GM23338 (cell line): ENCODE data around the gene LAMA4. TPM values are rescaled to one million over a fixed set of nuclear protein-coding genes. Genes with fewer than 3 reads are reported as not detected.

Experiments used
- ATAC-seq: fragments of 200-7000 bp; cut with Tn5 transposase; 3 replicates; pipeline ENCODE4 v1.9.1; 2020
- DNase-seq: peaks from one replicate; pipeline ENCODE4 v3.0.0-alpha.2; 2015; ENCODE audit warnings: low spot score
- H2AFZ ChIP-seq: fragments of 200-600 bp; sonication (generic); 2 replicates; pipeline ENCODE4 v1.8.0; 2016; ENCODE audit warnings: antibody characterized with exemption, mild to moderate bottlenecking, moderate library complexity
- H3F3A ChIP-seq: fragments of 200-600 bp; sonication (generic); replicated peaks from 2 replicates; pipeline ENCODE4 v1.8.0; 2017; ENCODE audit warnings: antibody characterized with exemption, mixed run types, low read depth
- H3K27ac ChIP-seq: fragments of 200-600 bp; sonication (generic); 2 replicates; pipeline ENCODE4 v1.6.1; 2016; ENCODE audit warnings: low read depth
- H3K27me3 ChIP-seq: fragments of 200-600 bp; sonication (generic); 2 replicates; pipeline ENCODE4 v1.8.0; 2016; ENCODE audit warnings: mild to moderate bottlenecking, mixed run types, moderate library complexity; ENCODE audit not compliant: insufficient read depth
- H3K36me3 ChIP-seq: fragments of 200-600 bp; sonication (generic); 2 replicates; pipeline ENCODE4 v1.8.0; 2016; ENCODE audit warnings: mild to moderate bottlenecking; ENCODE audit not compliant: insufficient read depth
- H3K4me1 ChIP-seq: fragments of 200-600 bp; sonication (generic); 2 replicates; pipeline ENCODE4 v1.8.0; 2016; ENCODE audit warnings: mild to moderate bottlenecking, moderate library complexity; ENCODE audit not compliant: insufficient read depth
- H3K4me2 ChIP-seq: fragments of 200-600 bp; sonication (generic); 2 replicates; pipeline ENCODE4 v1.7.1; 2017; ENCODE audit warnings: mixed run types
- H3K4me3 ChIP-seq: fragments of 200-600 bp; sonication (generic); 2 replicates; pipeline ENCODE4 v1.6.1; 2016; ENCODE audit warnings: mixed run types
- H3K79me2 ChIP-seq: fragments of 200-600 bp; sonication (generic); replicated peaks from 2 replicates; pipeline ENCODE4 v1.8.0; 2017; ENCODE audit warnings: mild to moderate bottlenecking; ENCODE audit not compliant: insufficient read depth
- H3K9me2 ChIP-seq: fragments of 200-600 bp; sonication (generic); 2 replicates; pipeline ENCODE4 v1.8.0; 2017; ENCODE audit not compliant: insufficient read depth
- H4K20me1 ChIP-seq: fragments of 200-600 bp; sonication (generic); replicated peaks from 2 replicates; pipeline ENCODE4 v1.8.0; 2017; ENCODE audit warnings: mild to moderate bottlenecking; ENCODE audit not compliant: insufficient read depth
- H3K27ac Mint-ChIP-seq: 2 replicates; pipeline ENCODE4 v1.8.0; 2020; ENCODE audit warnings: inconsistent platforms, mild to moderate bottlenecking, moderate library complexity, mixed read lengths
- H3K27me3 Mint-ChIP-seq: 3 replicates; pipeline ENCODE4 v1.8.0; 2022; ENCODE audit warnings: low read depth, mild to moderate bottlenecking, moderate library complexity, mixed read lengths, inconsistent platforms; ENCODE audit not compliant: insufficient read depth, poor library complexity
- H3K36me3 Mint-ChIP-seq: 3 replicates; pipeline ENCODE4 v1.8.0; 2021; ENCODE audit warnings: low read depth, mild to moderate bottlenecking, inconsistent platforms, moderate library complexity, mixed read lengths
- H3K4me1 Mint-ChIP-seq: 3 replicates; pipeline ENCODE4 v1.8.0; 2020; ENCODE audit warnings: mild to moderate bottlenecking, inconsistent platforms, mixed read lengths
- H3K4me3 Mint-ChIP-seq: 3 replicates; pipeline ENCODE4 v1.8.0; 2021; ENCODE audit warnings: moderate library complexity, mild to moderate bottlenecking, inconsistent platforms, mixed read lengths
- H3K9me3 Mint-ChIP-seq: 3 replicates; pipeline ENCODE4 v1.8.0; 2020; ENCODE audit warnings: moderate library complexity, mild to moderate bottlenecking, inconsistent platforms, mixed read lengths
- CREB1 ChIP-seq: fragments of 250-450 bp; sonication (Bioruptor Pico); IDR thresholded peaks from 2 replicates; pipeline ENCODE4 v1.5.0; 2020; ENCODE audit warnings: low read depth, mild to moderate bottlenecking, moderate library complexity
- EZH2 ChIP-seq: fragments of 200-600 bp; sonication (generic); IDR thresholded peaks from one replicate; pipeline ENCODE4 v1.8.0; 2017; ENCODE audit warnings: antibody characterized with exemption, mild to moderate bottlenecking, low read depth; ENCODE audit not compliant: unreplicated experiment
- EZH2phosphoT487 ChIP-seq: fragments of 200-600 bp; sonication (generic); IDR thresholded peaks from one replicate; pipeline ENCODE4 v1.8.1; 2018; ENCODE audit warnings: antibody characterized with exemption; ENCODE audit not compliant: unreplicated experiment
- JUNB ChIP-seq: IDR thresholded peaks from one replicate; pipeline ENCODE4 v1.6.1; 2016; ENCODE audit warnings: antibody characterized with exemption; ENCODE audit not compliant: unreplicated experiment
- NANOG ChIP-seq: IDR thresholded peaks from 2 replicates; pipeline ENCODE4 v1.6.1; 2016; ENCODE audit warnings: antibody characterized with exemption, borderline replicate concordance
- POLR2AphosphoS5 ChIP-seq: IDR thresholded peaks from 2 replicates; pipeline ENCODE4 v1.6.1; 2016; ENCODE audit warnings: antibody characterized with exemption, low read depth
- STAT1 ChIP-seq: IDR thresholded peaks from one replicate; pipeline ENCODE4 v1.6.1; 2016; ENCODE audit warnings: antibody characterized with exemption; ENCODE audit not compliant: unreplicated experiment
- ZNF114 ChIP-seq: fragments of 250-450 bp; sonication (Bioruptor Pico); IDR thresholded peaks from 2 replicates; pipeline ENCODE4 v1.5.0; 2020; ENCODE audit warnings: mild to moderate bottlenecking, moderate library complexity
- ZNF331 ChIP-seq: fragments of 250-450 bp; sonication (Bioruptor Pico); IDR thresholded peaks from 2 replicates; pipeline ENCODE4 v1.5.0; 2020; ENCODE audit warnings: low read depth, mild to moderate bottlenecking, moderate library complexity
- ZNF462 ChIP-seq: fragments of 250-450 bp; sonication (Bioruptor Pico); IDR thresholded peaks from 2 replicates; pipeline ENCODE4 v1.5.0; 2020; ENCODE audit warnings: mild to moderate bottlenecking, moderate library complexity
- polyA plus RNA-seq: library from polyadenylated mRNA; unstranded; fragments of >200 nt; fragmentation: Nextera tagmentation; extraction: Ambion mirVana; gene quantifications from 2 replicates; pipeline ENCODE4 v1.2.1, GENCODE V29; 2016
- total RNA-seq: library from RNA; depleted of rRNA; stranded (reverse); fragments of >200 nt; shearing (Covaris generic); gene quantifications from 2 replicates; pipeline ENCODE4 v1.2.3, GENCODE V29; 2014
- TF ChIP-seq, protein P1 (sequence below): IDR thresholded peaks from 2 replicates; pipeline ENCODE4 v1.6.1; 2016; ENCODE audit warnings: antibody characterized with exemption
- TF ChIP-seq, protein P2 (sequence below), 2 experiments: fragments of 200-600 bp in 1 of 2; sonication (generic) in 1 of 2; conservative IDR thresholded peaks; 2 replicates each; pipeline versions ENCODE4 v1.5.1 to v1.6.1; 2016 to 2017; ENCODE audit warnings: antibody characterized with exemption in 2 of 2, low read depth in 2 of 2, mild to moderate bottlenecking in 2 of 2, moderate library complexity in 1 of 2
- TF ChIP-seq, protein P3 (sequence below): IDR thresholded peaks from one replicate; pipeline ENCODE4 v1.6.1; 2018; ENCODE audit warnings: antibody characterized with exemption; ENCODE audit not compliant: unreplicated experiment

The LAMA4 gene
- total and polyA plus RNA-seq, 2 experiments from 2014 or later, result 1.7 to 2.8 TPM

DNA sequence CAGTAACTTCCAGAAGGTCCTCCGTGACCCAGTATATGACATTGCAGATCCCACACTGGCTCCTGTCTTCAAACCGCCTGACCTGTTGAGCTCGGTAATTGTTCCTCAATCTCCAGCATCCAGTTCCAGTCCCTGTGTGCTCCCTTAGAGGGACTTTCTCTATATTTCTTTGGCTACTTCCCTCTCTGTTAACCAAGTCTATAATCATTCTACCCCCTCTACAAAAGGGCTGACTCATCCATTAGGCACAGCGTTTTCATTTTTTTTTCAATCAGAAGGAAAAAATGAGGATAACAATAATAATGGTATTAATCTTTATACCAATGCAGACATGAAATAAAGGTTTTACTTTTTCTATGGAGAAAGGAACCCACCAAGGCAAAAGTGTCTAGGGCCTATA lies 97.7 kb downstream of the LAMA4 start:
- ATAC-seq (no peak), DNase-seq (no peak)
- H3K27me3 ChIP-seq, result no peaks in the 10 kb centered on the region
- H3K27ac ChIP-seq, result no peak overlapping the region
- H3K4me3 ChIP-seq, result no peak overlapping the region
- H3K4me1 ChIP-seq, result no peaks in the 10 kb centered on the region
- no peaks in the 10 kb centered on the region for H4K20me1 ChIP-seq
- H3K4me2 ChIP-seq, result no peak overlapping the region
- no peaks in the 10 kb centered on the region for H3K79me2 ChIP-seq
- no peak for TF ChIP-seq EZH2
- no peak for TF ChIP-seq CREB1 (CRISPR knock-in tag)
- TF ChIP-seq ZNF462 (CRISPR knock-in tag), result no peak
- no peak for TF ChIP-seq ZNF114 (CRISPR knock-in tag)
- TF ChIP-seq, protein P1, sequence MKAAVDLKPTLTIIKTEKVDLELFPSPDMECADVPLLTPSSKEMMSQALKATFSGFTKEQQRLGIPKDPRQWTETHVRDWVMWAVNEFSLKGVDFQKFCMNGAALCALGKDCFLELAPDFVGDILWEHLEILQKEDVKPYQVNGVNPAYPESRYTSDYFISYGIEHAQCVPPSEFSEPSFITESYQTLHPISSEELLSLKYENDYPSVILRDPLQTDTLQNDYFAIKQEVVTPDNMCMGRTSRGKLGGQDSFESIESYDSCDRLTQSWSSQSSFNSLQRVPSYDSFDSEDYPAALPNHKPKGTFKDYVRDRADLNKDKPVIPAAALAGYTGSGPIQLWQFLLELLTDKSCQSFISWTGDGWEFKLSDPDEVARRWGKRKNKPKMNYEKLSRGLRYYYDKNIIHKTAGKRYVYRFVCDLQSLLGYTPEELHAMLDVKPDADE, result no peak
- no peak for TF ChIP-seq EZH2phosphoT487
- no peak for TF ChIP-seq JUNB
- TF ChIP-seq, protein P2, sequence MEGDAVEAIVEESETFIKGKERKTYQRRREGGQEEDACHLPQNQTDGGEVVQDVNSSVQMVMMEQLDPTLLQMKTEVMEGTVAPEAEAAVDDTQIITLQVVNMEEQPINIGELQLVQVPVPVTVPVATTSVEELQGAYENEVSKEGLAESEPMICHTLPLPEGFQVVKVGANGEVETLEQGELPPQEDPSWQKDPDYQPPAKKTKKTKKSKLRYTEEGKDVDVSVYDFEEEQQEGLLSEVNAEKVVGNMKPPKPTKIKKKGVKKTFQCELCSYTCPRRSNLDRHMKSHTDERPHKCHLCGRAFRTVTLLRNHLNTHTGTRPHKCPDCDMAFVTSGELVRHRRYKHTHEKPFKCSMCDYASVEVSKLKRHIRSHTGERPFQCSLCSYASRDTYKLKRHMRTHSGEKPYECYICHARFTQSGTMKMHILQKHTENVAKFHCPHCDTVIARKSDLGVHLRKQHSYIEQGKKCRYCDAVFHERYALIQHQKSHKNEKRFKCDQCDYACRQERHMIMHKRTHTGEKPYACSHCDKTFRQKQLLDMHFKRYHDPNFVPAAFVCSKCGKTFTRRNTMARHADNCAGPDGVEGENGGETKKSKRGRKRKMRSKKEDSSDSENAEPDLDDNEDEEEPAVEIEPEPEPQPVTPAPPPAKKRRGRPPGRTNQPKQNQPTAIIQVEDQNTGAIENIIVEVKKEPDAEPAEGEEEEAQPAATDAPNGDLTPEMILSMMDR (conservative IDR thresholded peaks at IDR 0.05; ENCODE audit: low read depth in 2 of 2), result no peak
- no peak for TF ChIP-seq POLR2AphosphoS5
- TF ChIP-seq ZNF331, result no peak
- no peak for TF ChIP-seq STAT1
- no peak for TF ChIP-seq NANOG
- TF ChIP-seq, protein P3, sequence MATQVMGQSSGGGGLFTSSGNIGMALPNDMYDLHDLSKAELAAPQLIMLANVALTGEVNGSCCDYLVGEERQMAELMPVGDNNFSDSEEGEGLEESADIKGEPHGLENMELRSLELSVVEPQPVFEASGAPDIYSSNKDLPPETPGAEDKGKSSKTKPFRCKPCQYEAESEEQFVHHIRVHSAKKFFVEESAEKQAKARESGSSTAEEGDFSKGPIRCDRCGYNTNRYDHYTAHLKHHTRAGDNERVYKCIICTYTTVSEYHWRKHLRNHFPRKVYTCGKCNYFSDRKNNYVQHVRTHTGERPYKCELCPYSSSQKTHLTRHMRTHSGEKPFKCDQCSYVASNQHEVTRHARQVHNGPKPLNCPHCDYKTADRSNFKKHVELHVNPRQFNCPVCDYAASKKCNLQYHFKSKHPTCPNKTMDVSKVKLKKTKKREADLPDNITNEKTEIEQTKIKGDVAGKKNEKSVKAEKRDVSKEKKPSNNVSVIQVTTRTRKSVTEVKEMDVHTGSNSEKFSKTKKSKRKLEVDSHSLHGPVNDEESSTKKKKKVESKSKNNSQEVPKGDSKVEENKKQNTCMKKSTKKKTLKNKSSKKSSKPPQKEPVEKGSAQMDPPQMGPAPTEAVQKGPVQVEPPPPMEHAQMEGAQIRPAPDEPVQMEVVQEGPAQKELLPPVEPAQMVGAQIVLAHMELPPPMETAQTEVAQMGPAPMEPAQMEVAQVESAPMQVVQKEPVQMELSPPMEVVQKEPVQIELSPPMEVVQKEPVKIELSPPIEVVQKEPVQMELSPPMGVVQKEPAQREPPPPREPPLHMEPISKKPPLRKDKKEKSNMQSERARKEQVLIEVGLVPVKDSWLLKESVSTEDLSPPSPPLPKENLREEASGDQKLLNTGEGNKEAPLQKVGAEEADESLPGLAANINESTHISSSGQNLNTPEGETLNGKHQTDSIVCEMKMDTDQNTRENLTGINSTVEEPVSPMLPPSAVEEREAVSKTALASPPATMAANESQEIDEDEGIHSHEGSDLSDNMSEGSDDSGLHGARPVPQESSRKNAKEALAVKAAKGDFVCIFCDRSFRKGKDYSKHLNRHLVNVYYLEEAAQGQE, result no peak
- H3K27me3 Mint-ChIP-seq, result peaks cover 2% of the 10 kb centered on the region
- H3K9me2 ChIP-seq, result peaks cover 2% of the 10 kb centered on the region; the same call in 1 of the 2 replicates
- H3K36me3 ChIP-seq, result no peaks in the 10 kb centered on the region
- no peak overlapping the region for H3K4me3 Mint-ChIP-seq
- no peaks in the 10 kb centered on the region for H3F3A ChIP-seq
- no peak overlapping the region for H2AFZ ChIP-seq
- peak overlapping the region; percentile 33 for H3K27ac Mint-ChIP-seq
- H3K9me3 Mint-ChIP-seq, result no peaks in the 10 kb centered on the region
- H3K4me1 Mint-ChIP-seq, result peaks cover 10% of the 10 kb centered on the region
- no peaks in the 10 kb centered on the region for H3K36me3 Mint-ChIP-seq
